NCI-H748 (cell line): ENCODE data around the gene KPNA3.
"Not testable (repeated sequence)": the region's sequence is repeated elsewhere in the genome, so short reads cannot be mapped to it uniquely, and the experiment has no call there.

Experiments used
- DNase-seq: peaks from one replicate; lab custom pipeline; 2025; ENCODE audit not compliant: unreplicated experiment; lab: John Stamatoyannopoulos, UW

Gene KPNA3

DNA sequence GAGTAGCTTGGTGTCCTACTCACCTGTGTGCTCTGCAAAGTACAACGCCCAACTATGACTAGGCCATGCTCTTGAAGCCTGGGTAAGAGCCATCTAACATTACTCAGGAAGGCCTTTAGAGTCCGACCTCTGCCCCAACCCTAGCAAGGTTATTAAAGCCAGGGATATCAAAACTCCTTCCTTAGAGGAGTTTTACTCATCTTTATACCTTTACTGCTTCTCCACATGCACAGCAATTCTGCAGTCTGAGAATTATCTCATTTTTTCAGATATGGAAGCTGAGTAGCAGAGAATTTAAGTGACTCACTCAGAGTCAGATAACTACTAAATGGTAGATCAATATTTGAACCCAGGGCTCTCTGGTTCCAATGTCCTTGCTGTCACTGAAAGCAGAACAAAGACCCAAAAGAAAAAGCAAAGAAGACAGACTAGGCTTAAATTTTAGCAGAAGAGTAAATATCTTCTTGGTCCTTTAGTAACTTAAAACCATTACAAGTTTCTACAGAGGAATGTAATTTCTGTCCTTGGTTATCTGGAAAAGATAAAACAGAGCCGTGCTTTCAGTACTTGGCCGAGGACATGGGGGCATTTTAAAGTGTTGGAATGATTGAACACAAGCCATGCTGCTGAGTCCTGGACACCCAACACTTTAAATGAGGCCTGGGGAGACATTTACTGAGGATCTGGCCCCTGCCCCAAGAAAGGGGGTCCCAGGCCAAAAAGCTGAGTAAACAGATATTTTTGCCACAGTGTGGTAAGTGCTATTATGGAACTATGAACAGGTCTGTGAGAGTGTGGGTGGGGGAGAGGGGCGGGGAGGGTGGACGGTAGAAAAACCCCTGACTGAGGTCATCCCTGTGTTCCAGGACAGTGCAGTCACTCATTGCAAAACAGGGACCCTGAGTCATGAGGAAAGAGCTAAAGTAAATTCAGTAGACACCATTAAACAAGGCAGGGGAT, 18.4 kb upstream of the KPNA3 start:
- no peak for DNase-seq

- no peak for DNase-seq
Measured at GRCh38 chr13:49807681-49808080, 15.2 kb upstream of the KPNA3 start.

DNA sequence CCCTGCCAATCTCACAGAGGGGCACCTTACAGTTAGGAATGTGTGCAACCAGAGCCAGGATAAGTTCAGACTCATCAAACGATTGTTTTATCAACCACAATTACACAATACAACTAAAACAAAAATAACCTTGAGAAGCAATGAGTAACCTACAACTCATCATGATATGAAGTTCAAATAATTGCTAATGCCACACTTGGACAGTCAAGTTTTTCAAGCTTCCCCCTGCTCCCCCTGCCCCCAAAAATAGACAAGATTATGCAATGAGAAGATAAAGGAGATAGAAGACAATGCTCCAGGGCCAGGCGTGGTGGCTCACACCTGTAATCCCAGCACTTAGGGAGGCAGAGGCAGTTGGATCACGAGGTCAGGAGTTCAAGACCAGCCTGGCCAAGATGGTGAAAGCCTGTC, 13.6 kb upstream of the KPNA3 start:
- no peak for DNase-seq

DNA sequence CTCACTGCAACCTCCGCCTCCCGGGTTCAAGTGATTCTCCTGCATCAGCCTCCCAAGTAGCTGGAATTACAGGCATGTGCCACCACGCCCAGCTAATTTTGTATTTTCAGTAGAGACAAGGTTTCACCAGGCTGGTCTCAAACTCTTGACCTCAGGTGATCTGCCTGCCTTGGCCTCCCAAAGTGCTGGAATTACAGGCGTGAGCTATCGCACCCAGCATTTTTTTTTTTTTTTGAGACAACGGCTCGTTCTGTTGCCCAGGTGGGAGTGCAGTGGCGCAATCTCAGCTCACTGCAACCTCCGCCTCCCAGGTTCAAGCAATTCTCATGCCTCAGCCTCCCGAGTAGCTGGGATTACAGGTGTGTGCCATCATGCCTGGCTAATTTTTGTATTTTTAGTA, 10.6 kb upstream of the KPNA3 start:
- DNase-seq, result not testable (repeated sequence)

DNA sequence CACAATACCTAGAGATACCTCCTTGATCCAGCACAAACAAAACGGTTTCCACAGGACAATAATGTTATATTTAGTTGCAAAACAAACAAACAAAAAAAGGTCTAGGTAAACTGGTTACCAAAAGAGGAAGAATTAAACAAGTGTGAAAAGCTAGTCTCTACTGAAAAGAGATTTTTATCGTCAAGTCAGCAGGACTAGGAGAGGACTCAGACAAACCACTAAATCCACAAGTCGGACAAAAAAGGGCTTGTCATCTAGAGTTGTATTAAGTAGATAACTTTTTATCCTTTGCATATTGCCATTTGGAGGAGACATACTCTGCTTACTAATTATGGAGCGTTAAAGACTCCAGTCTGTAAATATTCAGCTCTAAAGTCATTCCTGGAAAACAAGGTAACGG, 9.9 kb upstream of the KPNA3 start:
- no peak for DNase-seq

GRCh38 chr13:49791711-49792549, 552 bp downstream of the KPNA3 start:
- DNase-seq, result peak; percentile 70

DNA sequence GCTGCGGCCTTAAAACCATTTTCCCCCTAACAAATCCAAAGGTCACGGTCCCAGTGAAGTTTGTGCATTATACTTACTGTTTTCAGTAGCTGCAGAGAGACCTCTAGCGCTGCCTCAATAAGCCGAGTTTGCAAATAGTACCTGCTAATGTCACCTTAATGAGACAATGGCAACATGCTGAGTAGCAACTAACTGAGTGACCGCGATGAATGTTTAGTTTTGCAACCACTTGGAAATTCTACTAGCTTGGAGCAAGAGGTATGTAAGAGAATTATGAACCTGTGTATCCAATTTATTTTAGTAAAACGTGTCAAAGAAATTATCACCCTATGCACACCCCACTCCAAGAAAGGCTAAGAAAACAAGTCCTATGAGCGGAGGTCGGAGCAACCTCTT, 1.2 kb downstream of the KPNA3 start:
- peak; percentile 66 for DNase-seq

DNA sequence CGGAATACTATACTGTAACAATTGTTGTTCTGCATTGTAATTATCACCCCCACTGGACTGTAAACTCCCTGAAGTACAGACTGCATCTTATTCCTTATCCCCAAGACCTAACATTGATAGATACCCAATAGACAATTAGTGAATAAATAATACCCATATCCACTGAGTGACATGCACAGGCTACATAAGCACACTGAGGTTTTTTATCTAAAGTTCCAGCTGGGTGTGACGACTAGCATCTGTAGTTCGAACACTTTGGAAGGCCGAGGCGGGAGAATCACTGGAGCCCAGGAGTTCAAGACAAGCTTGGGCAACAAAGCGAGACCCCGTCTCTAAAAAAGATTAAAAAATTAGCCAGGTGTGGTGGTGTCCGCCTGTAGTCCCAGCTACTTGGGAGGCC, 2.5 kb downstream of the KPNA3 start:
- no peak for DNase-seq

DNA sequence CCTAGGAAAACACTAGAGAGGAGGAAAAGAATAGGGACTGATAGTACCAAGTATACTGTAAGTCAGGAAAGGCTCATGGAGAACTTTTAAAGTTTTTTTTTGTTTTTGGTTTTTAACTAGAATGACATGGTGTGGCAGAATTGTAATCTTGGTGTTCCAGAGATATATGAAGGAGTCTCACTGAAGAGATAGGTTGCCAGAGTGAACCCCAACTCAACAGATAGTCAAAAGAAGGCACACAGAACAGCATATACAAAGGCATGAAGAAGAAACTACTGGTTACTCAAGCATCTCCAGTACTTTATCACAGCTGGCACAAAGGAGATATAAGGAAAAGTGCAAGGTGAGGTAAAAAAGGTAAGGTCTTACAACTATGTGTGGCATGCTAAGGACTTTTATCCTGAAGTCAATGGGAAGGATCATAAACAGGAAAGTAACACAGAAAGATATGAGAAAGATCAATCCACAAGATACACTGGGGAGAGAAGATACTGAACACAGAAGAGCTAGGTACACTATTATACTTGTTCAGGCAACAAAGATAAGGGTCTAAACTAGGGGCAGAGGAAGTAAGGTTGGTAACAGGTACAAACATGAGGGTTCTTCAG, 6.0 kb downstream of the KPNA3 start:
- no peak for DNase-seq

- DNase-seq, result no peak
Measured at GRCh38 chr13:49784886-49785570, 7.5 kb downstream of the KPNA3 start.

- DNase-seq, result no peak
Measured at GRCh38 chr13:49783865-49784264, 8.6 kb downstream of the KPNA3 start.

DNA sequence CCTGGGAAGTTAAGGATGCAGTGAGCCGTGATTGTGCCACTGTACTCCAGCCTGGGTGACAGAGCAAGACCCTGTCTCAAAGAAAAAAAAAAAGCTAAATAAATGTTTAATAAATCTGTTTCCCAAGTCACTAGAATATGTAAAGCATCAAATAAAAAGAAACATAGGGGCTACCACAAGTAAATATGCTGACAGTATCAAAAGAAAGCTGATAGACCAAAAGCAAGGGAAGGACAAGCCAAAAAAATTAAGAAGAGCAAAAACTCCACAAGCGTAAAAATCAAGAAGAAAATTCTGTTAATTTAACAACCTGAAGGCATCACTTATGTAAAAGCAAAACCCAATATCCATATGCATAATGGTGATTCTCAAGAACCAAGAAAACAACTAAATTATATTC, 9.7 kb downstream of the KPNA3 start:
- DNase-seq, result no peak

- no peak for DNase-seq
Measured at GRCh38 chr13:49781806-49782205, 10.7 kb downstream of the KPNA3 start.

- no peak for DNase-seq
Measured at GRCh38 chr13:49779721-49780120, 12.8 kb downstream of the KPNA3 start.

DNA sequence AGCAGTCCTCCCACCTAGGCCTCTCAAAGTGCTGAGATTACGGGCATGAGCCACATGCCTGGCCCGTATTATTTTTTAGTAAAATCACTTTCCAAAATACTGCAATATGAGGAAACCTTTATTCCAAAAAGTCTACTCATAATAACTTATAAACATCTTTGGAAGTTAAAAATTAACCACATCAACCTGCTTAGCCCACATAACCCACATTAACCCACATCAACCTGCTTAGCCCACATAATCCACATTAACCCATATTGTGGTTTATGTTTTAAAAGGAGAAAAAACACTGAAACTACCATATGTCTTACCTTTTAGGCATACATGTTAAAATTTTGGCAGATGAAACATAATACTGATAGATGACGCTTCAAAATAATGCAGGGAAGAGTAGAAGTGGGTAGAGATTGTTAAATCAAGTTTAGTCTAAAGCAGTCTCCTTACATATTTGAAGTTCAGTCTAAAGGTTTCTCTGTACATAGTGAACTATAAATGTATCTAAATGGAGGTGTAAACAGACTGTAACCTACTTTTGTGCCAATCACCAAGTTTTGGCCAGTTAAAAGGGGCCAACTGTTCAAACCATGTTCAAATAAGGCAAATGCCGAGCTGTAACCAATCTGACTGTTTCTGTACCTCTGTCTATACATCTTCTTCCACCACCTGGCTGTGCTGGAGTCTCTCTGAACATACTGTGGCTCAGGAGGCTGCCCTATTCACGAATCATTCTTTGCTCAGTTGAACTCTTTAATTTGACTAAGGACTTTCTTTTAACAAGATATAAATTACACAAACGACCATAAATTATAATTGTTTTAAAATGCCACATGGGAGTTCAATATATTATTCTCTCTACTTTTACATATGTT, 14.5 kb downstream of the KPNA3 start:
- no peak for DNase-seq

DNA sequence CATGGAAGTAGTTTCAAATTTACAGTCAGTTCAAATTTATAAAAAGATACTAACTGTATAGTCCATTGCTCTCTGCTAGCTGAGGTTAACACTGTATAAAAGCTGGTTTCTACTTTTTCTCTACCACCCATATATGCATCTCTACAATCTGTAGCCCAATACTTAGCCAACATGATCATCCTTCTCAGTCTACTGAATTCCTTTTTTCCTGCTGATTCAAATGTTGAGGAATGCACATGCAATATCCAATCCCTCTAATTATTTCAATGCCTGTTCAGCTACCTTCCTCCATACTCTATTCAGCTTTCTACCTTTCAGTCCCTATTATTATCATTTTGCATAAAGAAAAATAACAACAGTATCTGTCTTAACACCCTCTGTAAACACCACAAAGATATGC, 15.6 kb downstream of the KPNA3 start:
- no peak for DNase-seq

- no peak for DNase-seq
Measured at GRCh38 chr13:49774376-49775005, 18.0 kb downstream of the KPNA3 start.

DNA sequence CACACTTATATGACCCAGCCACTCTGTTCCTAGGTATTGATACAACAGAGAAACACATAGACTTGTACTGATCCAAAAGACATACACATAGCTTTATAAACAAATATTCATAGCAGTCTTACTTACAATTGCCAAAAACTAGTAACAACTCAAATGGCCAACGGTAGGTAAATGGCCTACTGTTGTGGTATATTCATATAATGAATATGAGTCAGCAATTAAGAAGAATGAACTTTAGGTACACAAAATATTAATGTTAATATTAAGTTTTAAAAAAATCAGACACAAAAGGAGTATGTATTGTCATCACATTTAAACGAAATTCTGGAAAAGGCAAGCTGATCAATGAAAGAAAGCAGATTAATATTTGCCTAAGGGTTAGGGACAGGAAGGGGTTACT, 19.7 kb downstream of the KPNA3 start:
- no peak for DNase-seq

DNA sequence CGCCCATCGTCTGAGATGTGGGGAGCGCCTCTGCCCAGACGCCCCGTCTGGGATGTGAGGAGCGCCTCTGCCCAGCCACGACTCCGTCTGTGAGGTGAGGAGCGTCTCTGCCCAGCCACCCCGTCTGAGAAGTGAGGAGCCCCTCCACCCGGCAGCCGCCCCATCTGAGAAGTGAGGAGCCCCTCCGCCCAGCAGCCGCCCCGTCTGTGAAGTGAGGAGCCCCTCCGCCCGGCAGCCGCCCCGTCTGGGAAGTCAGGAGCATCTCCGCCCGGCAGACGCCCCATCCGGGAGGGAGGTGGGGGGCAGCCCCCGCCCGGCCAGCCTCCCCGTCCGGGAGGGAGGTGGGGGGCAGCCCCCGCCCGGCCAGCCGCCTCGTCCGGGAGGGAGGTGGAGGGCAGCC, 30.7 kb downstream of the KPNA3 start:
- DNase-seq, result not testable (repeated sequence)

- DNase-seq, result no peak
Measured at GRCh38 chr13:49760558-49760957, 31.9 kb downstream of the KPNA3 start.
